HG02678 (cell line): Measurements from ENCODE around the gene CARS2.
A peak's percentile ranks its signal among the peaks of the same experiment; 100 is the strongest.
"Not testable (repeated sequence)": the region's sequence is repeated elsewhere in the genome, so short reads cannot be mapped to it uniquely, and the experiment has no call there.

Experiments used
- ATAC-seq: cut with Tn5 transposase; IDR thresholded peaks from one replicate; pipeline ENCODE4 v1.9.1; 2021; ENCODE audit warnings: mild to moderate bottlenecking, moderate library complexity; ENCODE audit not compliant: unreplicated experiment

The CARS2 gene, protein sequence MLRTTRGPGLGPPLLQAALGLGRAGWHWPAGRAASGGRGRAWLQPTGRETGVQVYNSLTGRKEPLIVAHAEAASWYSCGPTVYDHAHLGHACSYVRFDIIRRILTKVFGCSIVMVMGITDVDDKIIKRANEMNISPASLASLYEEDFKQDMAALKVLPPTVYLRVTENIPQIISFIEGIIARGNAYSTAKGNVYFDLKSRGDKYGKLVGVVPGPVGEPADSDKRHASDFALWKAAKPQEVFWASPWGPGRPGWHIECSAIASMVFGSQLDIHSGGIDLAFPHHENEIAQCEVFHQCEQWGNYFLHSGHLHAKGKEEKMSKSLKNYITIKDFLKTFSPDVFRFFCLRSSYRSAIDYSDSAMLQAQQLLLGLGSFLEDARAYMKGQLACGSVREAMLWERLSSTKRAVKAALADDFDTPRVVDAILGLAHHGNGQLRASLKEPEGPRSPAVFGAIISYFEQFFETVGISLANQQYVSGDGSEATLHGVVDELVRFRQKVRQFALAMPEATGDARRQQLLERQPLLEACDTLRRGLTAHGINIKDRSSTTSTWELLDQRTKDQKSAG

DNA sequence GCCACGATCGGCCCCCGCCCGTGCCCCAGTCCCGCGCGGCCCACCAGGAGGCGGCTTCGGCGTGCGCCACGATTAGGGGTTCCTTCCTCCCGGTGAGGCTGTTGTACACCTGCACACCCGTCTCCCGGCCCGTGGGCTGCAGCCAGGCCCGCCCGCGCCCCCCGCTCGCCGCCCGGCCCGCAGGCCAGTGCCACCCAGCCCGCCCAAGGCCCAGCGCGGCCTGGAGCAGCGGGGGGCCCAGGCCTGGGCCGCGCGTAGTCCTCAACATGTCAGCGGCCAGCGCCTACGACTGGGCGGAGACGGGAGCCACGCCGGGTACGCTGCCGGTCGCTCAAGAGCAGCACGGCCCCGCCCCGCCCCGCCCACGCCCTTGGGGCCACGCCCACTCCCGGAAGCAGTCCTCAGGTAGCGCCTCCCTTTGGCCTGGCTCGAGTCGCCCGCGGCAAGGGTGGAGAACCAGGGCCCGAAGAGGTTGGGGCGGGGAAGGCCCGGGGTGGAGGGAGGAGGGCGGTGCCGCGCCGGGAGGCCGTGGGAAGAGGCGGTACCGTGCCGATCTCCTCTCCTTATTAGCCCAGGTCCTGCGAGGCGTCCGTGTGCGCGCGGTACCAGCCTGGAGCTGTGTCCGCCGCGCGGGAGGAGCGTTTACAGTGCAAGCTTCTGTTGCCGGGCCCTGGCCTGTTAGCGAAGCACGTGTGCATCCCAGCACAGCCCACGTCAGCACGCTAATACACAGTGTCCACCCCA lies at the start of gene CARS2:
CARS2 (minus strand) TSS at position 291 of the 744 bp plus-strand sequence; CDS start at position 268, 23 bp downstream.
- ATAC-seq: peak; percentile 95

DNA sequence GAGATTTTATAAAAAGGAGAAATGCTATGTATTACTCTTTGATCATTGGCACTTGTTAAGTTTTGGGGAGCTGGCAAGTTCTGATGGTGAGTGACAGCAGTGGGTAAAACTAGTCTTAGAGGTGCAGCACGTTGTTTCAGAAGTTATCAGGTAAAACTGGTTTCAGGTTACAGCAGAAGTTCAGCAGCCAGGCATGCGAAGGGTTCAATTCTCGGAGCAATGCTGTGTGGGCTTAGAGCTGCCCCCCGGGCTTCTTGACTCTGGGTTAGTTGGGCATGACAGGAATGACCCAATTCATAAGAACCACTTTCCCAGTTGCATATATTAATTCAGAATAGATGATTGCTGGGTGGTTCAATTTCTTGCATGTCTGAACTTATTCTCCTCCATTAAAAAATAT lies 42.4 kb upstream of the CARS2 start:
- no peak for ATAC-seq

DNA sequence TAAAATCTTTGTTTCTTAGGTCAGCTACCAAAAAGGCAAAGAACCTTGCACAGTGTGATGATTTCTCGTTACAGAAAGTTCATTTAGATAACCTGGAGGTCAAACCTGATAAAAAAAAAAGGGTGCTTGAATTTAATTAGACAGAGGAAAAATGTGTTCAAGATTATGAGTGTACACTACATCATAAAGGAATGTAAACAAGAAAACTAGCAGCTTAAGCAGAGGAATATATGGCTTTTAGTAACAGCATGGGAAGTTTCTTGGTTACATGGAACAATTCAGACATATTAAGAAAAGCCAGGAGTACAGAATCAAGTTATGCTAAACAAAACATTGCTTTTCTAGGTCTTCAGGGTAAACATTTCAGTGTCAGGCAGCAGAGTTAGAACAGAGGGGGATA lies 40.5 kb upstream of the CARS2 start:
- ATAC-seq: no peak

DNA sequence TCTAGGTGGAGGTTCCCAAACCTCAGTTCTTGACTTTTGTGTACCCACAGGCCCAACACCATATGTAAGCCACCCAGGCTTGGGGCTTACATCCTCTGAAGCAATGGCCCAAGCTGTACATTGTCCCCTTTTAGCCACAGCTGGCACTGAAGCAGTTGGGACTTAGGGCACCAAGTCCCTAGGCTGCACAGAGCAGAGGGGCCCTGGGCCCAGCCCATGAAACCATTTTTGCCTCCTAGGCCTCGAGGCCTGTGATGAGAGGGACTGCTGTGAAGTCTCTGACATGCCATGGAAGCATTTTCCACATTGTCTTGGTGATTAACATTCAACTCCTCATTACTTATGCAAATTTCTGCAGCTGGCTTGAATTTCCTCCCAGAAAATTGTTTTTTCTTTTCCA lies 37.8 kb upstream of the CARS2 start:
- ATAC-seq: no peak

DNA sequence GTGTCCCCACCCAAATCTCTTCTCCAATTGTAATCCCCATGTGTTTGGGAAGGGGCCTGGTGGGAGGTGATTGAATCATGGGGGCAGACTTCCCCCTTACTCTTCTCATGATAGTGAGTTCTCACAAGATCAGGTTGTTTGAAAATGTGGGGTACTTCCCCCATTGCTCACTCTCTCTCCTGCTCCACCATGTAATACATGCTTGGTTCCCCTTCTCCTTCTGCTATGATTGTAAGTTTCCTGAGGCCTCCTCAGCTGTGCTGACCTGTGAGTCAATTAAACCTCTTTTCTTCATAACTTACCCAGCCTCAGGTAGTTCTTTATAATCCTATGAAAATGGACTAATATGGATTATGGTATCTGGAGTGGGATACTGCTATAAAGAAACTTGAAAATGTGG lies 31.6 kb upstream of the CARS2 start:
- ATAC-seq: no peak

DNA sequence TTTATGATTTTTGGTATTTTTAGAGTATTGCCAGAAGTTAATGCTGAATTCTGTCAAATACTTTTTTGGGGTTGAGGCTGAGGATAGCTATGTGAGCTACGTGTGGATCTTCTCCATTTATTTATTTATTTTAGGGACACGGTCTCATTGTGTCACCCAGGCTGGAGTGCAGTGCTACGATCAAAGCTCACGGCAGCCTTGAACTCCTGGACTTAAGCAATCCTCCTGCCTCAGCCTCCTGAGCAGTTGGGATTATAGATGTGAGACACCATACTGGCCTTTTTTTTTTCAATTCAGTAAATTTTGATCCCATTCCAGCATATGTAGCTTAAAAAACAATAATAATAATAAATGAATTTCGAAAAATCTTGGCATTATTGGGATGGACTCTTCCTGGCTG lies 28.6 kb upstream of the CARS2 start:
- ATAC-seq: no peak

DNA sequence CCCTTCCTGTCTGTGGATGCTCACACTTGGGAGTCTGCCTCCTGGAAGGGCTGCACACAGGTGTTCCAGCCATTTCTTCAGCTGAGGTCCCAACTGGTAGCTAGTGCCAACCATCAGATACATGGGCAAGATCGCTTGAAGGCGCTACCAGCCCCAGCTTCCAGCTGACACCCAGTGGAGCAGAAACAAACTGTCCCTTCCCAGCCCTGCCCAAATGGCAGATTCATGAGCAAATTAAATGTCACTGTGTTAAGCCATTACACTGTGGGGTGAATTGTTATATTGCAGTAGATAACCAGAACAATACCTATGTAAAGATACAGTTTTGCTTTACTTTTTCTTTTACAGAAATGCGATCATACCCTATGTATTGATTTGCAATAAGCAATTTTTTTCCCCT lies 25.2 kb upstream of the CARS2 start:
- no peak for ATAC-seq

DNA sequence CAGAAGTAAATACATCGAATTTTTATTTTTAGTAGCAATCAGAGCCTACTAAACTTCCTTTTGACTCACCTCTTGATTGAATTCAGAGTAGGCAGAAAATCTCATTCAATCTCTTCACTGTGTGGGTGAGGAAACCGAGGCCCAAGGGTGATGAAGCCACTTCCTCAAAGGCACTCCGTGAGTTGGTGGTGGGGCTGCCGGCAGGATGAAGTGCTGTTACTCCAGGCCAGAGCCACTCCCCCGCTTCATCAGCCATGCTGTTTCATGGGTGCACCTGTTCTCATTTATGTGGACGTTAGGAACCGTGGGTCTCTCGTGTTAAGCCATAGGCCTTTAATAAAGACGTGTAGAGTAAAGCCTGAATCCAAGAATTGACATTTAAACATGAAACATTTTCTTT lies 20.8 kb upstream of the CARS2 start:
- ATAC-seq: no peak

DNA sequence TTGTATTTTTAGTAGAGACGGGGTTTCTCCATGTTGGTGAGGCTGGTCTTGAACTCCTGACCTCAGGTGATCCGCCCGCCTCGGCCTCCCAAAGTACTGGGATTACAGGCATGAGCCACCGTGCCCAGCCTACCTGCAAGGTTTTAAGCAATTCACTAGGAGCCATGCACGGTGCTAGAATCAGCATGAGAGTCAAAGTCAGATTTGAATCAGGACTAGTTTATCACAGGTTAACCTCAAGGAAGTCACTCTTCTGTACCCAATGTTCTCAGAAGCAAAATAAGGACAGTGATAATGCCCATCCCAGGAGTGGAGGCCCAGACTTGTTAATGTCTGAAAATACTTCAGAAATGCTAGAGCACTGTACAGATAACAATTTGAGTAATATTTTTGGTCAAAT lies 20.2 kb upstream of the CARS2 start:
- not testable (repeated sequence) for ATAC-seq

DNA sequence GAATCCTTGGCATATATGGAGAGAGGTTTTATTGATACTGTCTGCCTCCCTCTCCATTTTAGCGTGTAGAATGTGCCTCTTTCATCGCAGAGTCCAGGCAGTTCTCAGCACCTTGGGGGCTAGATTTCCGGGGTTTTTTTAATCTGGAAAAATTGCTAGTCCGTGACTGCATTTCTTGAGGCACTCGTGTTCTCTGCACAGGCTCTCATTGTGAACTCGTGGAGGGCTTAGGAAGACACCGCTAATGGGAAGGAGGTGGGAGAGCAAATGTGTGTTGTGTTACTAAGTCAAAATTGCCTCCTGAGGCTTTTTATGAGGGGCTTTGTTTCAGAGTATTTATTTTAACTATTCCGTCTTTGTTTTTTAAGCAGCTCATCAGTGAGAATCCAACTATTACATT lies 17.7 kb upstream of the CARS2 start:
- no peak for ATAC-seq

DNA sequence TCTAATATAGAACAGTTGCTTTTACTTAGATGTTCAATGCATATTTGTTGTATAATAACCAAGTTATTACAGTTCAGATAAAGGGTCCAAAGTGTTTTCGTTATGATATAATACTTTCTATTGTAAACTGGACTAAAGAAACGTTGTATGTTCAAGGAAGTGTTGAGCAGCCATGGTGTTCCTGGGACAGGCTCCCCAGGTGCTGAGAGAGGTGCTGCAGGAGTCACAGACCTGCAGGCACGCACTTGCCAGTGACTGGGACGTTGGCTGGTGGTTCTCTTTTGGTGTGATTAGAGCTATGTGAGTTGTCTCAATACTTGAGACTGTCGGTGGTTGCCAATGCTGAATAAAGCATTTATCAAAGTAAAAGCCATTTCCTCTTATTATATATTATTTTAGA lies 17.1 kb upstream of the CARS2 start:
- no peak for ATAC-seq

DNA sequence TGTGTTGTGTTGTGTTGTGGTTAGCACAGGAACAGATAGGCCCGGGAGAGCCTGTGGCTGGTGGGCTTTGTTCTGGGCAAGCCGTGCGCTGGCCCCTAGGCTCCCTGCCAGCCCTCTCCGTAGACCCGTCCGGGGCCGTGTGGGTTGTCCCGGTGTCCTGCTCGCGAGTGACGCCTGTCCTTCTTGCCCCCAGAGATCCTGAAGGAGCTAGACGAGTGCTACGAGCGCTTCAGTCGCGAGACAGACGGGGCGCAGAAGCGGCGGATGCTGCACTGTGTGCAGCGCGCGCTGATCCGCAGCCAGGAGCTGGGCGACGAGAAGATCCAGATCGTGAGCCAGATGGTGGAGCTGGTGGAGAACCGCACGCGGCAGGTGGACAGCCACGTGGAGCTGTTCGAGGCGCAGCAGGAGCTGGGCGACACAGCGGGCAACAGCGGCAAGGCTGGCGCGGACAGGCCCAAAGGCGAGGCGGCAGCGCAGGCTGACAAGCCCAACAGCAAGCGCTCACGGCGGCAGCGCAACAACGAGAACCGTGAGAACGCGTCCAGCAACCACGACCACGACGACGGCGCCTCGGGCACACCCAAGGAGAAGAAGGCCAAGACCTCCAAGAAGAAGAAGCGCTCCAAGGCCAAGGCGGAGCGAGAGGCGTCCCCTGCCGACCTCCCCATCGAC lies 13.3 kb upstream of the CARS2 start:
- no peak for ATAC-seq

DNA sequence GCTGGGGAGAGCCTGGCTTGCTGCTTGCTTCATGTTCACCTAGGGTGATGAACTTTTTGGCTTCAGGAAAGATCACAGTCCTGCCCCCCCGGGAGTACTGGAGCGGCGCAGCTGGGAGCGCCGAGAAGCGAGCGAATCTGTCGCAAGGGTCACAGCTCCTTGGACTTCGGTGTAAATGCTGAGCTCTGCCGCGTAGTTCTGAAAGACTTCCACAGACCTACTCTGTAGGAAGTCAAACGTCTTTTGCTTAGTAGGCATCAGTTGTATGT lies 10.3 kb upstream of the CARS2 start:
- ATAC-seq: no peak

DNA sequence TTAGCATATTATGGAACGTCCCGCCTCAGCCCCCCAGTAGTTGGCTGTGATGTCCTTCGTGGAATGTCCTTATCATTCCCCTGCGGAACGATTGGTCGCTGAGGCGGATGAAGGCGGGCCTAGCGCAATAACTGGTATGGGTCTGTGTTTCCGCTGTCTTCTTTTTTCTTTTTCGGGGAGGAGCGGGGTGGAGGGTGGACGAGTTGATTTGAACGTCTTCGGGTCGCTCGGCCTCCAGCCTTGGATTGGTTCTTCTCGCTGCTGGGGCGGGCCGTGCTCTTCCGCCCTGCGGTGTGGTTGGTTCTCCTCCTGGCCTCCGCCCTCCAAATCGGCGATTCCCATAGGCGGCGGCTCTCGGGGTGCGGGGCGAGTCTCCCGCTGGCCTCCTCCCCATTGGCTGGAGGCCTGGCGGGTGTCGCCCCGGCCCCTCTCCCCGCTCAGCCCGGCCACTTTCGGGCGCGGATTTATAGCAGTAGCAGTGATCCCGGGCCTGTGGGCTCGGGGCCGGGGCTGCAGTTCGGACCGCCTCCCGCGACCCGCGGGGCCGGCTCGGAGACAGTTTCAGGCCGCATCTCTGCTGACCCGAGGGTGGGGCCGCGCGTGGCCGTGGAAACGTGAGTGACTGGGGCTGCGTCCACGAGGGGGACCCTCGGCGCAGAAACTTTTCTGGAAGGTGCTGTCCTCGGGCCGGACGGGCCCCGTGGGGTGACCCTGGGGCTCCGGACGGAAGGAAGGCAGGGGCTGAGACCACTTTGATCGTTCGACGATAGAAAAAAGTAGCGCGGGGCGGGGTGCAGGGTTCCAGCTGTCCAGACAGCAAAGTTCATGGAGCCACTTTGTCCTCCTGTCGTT lies 9.7 kb upstream of the CARS2 start:
- ATAC-seq: peak; percentile 57

DNA sequence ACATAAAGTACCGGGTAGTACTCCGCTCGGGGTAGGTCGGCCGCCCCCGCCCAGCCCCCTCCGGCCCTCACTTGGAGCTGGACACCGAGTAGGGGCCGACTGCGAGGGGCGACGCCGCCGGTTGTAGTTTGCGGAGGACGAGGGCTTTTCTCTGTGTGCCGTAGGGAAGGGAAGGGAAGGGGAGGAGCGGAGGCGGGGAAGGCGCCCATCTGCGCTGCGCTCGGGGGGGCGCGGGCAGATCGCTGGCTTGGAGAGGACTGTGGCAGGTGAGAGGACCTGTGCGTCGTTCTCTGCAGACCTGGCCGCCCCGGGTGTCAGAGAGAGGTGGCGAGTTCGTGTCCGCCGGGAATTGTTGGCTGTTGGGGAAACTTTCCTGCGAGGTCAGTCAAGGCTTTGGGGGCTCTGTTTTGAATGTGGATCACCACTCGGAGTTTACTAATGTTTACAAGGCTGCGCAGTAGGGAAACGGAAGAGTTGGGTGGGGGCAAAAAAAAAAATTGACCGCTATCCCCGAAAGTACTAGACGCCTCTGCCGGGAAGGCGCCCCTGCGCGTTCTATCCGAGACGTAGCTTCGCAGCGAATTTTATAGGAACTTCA lies 9.0 kb upstream of the CARS2 start:
- no peak for ATAC-seq

DNA sequence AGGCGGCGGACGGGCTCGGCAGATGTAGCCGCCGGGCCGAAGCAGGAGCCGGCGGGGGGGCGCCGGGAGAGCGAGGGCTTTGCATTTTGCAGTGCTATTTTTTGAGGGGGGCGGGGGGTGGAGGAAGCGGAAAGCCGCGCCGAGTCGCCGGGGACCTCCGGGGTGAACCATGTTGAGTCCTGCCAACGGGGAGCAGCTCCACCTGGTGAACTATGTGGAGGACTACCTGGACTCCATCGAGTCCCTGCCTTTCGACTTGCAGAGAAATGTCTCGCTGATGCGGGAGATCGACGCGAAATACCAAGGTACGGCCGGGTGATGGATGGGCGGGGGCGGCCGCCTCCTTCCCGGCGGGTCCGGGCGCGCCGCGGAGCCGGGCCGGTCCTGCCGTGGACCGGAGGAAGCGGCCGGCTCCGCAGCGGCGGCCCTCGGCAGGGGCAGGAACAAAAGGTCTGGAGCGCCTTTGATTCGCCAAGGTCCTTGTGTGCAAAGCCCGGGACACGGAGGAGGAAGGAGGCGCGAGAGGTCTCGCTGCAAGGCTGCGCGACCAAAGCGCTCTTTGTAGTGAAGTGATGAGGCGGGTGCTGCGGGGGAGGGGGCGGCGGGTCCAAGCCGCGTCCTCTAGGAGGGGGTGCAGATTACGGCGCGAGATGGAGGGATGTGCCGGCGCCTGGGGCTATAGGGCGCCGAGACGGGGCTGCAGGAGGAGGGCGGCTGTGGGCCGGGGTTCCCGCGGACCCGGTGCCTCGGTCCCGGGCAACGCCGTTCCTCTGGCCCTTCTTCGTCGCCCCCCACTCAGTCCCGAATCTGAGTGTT lies 8.3 kb upstream of the CARS2 start:
- no peak for ATAC-seq

DNA sequence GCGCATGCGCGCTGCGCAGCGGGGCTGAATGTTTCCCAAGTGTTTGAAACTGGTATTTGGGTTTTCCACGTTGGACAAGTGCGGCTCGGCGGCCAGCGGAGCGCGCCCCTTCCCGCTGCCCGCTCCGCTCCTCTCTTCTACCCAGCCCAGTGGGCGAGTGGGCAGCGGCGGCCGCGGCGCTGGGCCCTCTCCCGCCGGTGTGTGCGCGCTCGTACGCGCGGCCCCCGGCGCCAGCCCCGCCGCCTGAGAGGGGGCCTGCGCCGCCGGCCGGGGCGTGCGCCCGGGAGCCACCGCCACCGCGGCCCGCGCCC lies 7.7 kb upstream of the CARS2 start, which contains the start of gene ING1:
ING1 (plus strand) TSS at position 59 of the 311 bp plus-strand sequence. CDS start 450 bp downstream, outside the sequence.
- ATAC-seq: no peak

DNA sequence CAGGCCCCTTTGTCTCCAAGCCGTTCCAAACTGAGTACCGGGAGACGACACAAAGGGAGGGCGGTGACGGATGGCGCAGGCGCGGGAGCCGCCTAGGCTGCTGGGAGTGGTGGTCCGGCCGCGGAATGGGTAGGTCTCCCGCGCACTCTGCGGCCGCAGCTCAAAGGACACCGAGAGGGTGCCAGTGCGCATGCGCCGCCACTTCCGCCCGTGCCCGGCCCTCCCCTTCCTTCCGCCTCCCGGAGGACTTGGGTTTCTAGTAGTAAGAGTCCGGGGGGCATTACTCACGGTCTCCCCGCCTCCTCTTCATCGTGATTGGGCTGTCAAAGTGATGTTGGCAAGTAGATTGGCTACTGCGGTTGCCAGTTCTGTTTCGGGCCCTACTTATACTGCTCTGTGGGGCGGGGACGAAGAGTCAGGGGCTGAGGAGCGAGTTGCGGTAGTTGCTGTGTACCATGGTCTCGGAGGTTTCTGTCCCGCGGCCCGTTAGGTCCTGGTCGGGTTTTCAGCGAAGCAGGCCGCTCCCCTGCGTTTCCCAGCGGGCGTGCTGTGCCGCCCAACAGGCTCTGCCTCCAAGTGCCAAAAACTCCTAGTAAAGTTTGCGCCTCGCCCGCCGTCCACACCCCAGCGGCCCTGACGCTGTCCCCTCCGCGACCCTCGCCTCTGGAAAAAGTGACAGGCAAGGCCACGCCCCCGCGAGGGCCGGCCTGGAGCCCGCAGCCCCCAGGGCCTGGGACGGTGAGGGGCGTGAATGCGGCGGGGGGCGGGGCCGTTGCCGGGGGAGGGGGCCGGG lies 7.1 kb upstream of the CARS2 start:
- ATAC-seq: peak; percentile 50
